ENCODE data around the gene SLC38A5. TPM values are rescaled to one million over a fixed set of nuclear protein-coding genes. Genes with fewer than 3 reads are reported as not detected.

The SLC38A5 gene
- total RNA-seq, 1 experiment from 2014 or later: 0.46 TPM

DNA sequence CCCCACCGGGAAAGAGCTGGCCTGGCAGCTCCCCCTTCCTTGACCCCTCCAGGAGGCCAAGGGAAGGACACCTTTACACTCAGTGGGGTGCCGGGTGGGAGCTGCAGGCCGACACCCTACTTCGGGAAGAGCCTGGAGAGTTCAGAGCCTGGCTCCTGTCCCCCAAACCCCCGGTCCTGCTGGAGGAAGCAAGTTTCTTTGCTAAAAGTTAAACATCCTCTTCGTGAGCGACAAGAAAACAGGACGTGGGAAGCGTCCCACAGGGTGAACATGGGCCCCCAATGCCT, 3.6 kb upstream of the SLC38A5 start:
- no peaks in the 10 kb centered on the region for H4K20me1 ChIP-seq (ENCODE audit: insufficient read depth)
- no peaks in the 10 kb centered on the region for H3F3A ChIP-seq (ENCODE audit: insufficient read depth, low read depth)
- intact Hi-C loops (cut with micrococcal nuclease; ENCODE audit: unreplicated experiment): no loop called here
- no peaks in the 10 kb centered on the region for H3K27me3 ChIP-seq (ENCODE audit: insufficient read depth, low read depth)
- no peak overlapping the region for H3K27ac ChIP-seq
- BruUV-seq (replicated peaks): no TSS peak
- H3K9me3 ChIP-seq (ENCODE audit: insufficient read depth, low read depth): no peaks in the 10 kb centered on the region
- H3K9me2 ChIP-seq (ENCODE audit: insufficient read depth): no peaks in the 10 kb centered on the region
- ChIA-PET CTCF (no interaction called here), POLR2A (ENCODE audit: unreplicated experiment) (no interaction called here)
- no peak overlapping the region for H3K4me2 ChIP-seq
- no peaks in the 10 kb centered on the region for H3K4me1 ChIP-seq (replicated peaks; ENCODE audit: insufficient read depth)
- TF ChIP-seq EZH2 (IDR thresholded peaks at IDR 0.05; ENCODE audit: low read depth) (no peak), CTCF (conservative IDR thresholded peaks at IDR 0.05) (no peak)
- no peaks in the 10 kb centered on the region for H3K36me3 ChIP-seq (ENCODE audit: low read depth)
- H3K79me2 ChIP-seq (ENCODE audit: low read depth): peaks cover 19% of the 10 kb centered on the region
- H2AFZ ChIP-seq: no peak overlapping the region
- H3K4me3 ChIP-seq: no peak overlapping the region
- no peak for DNase-seq

DNA sequence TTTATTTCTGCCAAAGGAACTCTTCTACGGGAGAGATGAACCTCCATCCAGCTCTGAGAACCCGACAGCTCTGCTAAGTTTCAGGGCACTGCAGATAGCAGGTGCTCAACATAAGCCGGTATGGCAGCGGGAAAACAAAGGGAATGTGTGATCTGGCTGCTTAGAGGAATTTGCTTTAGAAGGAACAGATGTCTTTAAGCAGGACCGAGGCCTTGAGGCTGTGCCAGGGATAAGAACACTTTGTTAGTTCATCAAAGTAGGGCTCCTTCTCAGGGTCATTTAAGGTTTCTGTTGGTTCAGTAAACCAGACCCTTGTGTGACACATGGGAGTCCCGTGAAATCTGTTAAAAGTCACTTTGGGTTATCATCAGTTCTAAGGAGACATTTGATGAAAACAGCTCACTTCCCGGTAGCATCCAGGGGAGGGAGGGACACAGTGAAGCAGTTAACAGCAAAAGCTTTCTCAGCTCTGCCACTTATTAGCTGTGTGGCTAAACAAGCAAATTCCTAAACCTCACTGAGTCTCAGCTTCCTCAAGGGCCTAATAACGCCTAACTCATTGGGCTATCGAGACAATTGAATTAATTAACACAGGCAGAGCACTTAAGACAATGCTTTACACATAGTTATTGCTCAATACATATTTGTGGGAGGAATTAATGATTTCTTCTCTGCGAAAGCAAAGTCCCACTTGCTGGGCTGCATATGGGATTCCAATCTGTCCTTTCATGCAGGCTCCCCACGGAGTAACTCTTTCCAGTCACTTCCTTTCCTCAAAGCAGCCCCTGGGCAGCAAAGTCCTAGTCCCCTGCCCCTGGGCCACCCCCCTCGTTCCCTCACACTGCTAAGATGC, 3.0 kb upstream of the SLC38A5 start:
- Histone ChIP-seq H3K9me2 (ENCODE audit: insufficient read depth) (no peaks in the 10 kb centered on the region), H4K20me1 (ENCODE audit: insufficient read depth) (no peaks in the 10 kb centered on the region), H3K27ac (no peak overlapping the region), H3K27me3 (ENCODE audit: insufficient read depth, low read depth) (no peaks in the 10 kb centered on the region), H3K36me3 (ENCODE audit: low read depth) (no peaks in the 10 kb centered on the region), H3K4me3 (no peak overlapping the region), H2AFZ (no peak overlapping the region), H3F3A (ENCODE audit: insufficient read depth, low read depth) (no peaks in the 10 kb centered on the region), H3K4me2 (no peak overlapping the region), H3K4me1 (replicated peaks; ENCODE audit: insufficient read depth) (no peaks in the 10 kb centered on the region), H3K9me3 (ENCODE audit: insufficient read depth, low read depth) (no peaks in the 10 kb centered on the region), H3K79me2 (ENCODE audit: low read depth) (peaks cover 19% of the 10 kb centered on the region)
- ChIA-PET CTCF (no interaction called here), POLR2A (ENCODE audit: unreplicated experiment) (no interaction called here)
- no TSS peak for BruUV-seq (replicated peaks)
- intact Hi-C loops (cut with micrococcal nuclease; ENCODE audit: unreplicated experiment): no loop called here
- DNase-seq: no peak
- no peak for TF ChIP-seq CTCF (conservative IDR thresholded peaks at IDR 0.05)
- no peak for TF ChIP-seq EZH2 (IDR thresholded peaks at IDR 0.05; ENCODE audit: low read depth)

DNA sequence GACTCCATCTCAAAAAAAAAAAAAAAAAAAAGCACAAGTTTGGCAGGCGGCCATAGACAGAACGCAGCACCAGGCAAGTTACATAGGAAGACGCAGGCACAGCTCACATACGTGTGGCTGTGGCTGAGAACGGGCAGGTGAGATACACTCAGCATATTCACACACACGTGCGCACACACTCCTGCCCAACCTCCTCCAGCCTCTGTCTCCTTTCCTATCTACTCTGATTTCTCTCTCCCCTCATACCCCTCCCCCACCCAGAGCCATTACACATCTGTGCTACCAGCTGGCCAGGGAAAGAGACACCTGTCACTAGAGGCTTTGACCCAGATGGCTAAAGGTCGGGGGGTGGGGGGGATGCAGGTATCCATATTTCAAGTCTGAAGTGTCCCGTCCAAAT, 2.2 kb upstream of the SLC38A5 start:
- H3K36me3 ChIP-seq (ENCODE audit: low read depth): no peaks in the 10 kb centered on the region
- H3K4me2 ChIP-seq: no peak overlapping the region
- H3K27ac ChIP-seq: no peak overlapping the region
- no peaks in the 10 kb centered on the region for H3F3A ChIP-seq (ENCODE audit: insufficient read depth, low read depth)
- intact Hi-C loops (cut with micrococcal nuclease; ENCODE audit: unreplicated experiment): no loop called here
- ChIA-PET CTCF (no interaction called here), POLR2A (ENCODE audit: unreplicated experiment) (no interaction called here)
- H2AFZ ChIP-seq: no peak overlapping the region
- no peaks in the 10 kb centered on the region for H3K9me3 ChIP-seq (ENCODE audit: insufficient read depth, low read depth)
- H3K9me2 ChIP-seq (ENCODE audit: insufficient read depth): no peaks in the 10 kb centered on the region
- peaks cover 11% of the 10 kb centered on the region for H3K79me2 ChIP-seq (ENCODE audit: low read depth)
- no peak overlapping the region for H3K4me3 ChIP-seq
- no TSS peak for BruUV-seq (replicated peaks)
- no peak for DNase-seq
- H3K27me3 ChIP-seq (ENCODE audit: insufficient read depth, low read depth): no peaks in the 10 kb centered on the region
- H3K4me1 ChIP-seq (replicated peaks; ENCODE audit: insufficient read depth): no peaks in the 10 kb centered on the region
- TF ChIP-seq EZH2 (IDR thresholded peaks at IDR 0.05; ENCODE audit: low read depth) (no peak), CTCF (conservative IDR thresholded peaks at IDR 0.05) (no peak)
- H4K20me1 ChIP-seq (ENCODE audit: insufficient read depth): no peaks in the 10 kb centered on the region

Measured in PC-9 (cell line).